Skeletal muscle tissue (tissue), 4 donors: ENCODE results near the gene CARD11. TPM values are rescaled to one million over a fixed set of nuclear protein-coding genes. Genes with fewer than 3 reads are reported as not detected.

Experiments
- H3K27ac ChIP-seq: one replicate; pipeline ENCODE4 v1.7.0; 2013; ENCODE audit warnings: mild to moderate bottlenecking, low read depth, low read length, inconsistent platforms
- H3K27me3 ChIP-seq, 3 donors: one replicate each; pipeline ENCODE4 v1.7.0; 2013; ENCODE audit warnings: low read length in 3 of 3; ENCODE audit not compliant: control insufficient read depth in 3 of 3, insufficient read depth in 3 of 3
- H3K36me3 ChIP-seq, 3 donors: one replicate each; pipeline ENCODE4 v1.7.0; 2013; ENCODE audit warnings: low read length in 3 of 3; ENCODE audit not compliant: control insufficient read depth in 3 of 3, insufficient read depth in 3 of 3
- H3K4me1 ChIP-seq, 3 donors: one replicate each; pipeline ENCODE4 v1.7.0; 2013; ENCODE audit warnings: low read length in 3 of 3, mild to moderate bottlenecking in 3 of 3; ENCODE audit not compliant: control insufficient read depth in 3 of 3, insufficient read depth in 3 of 3
- H3K4me3 ChIP-seq, 3 donors: one replicate each; pipeline ENCODE4 v1.7.0; 2013; ENCODE audit warnings: low read length in 3 of 3
- H3K9ac ChIP-seq, 3 donors: one replicate each; pipeline ENCODE4 v1.7.0; 2013; ENCODE audit warnings: low read length in 3 of 3, mild to moderate bottlenecking in 3 of 3, moderate library complexity in 2 of 3, low read depth in 1 of 3
- H3K9me3 ChIP-seq, 3 donors: one replicate each; pipeline ENCODE4 v1.7.0; 2013; ENCODE audit warnings: low read length in 3 of 3; ENCODE audit not compliant: control insufficient read depth in 3 of 3
- total RNA-seq: library from RNA; depleted of rRNA; stranded (reverse); fragments of >200 nt; gene quantifications from one replicate; pipeline ENCODE4 v1.2.3, GENCODE V29; 2014
- donor health status: Osteomylitis.

Gene CARD11
- total RNA-seq, result 1.0 TPM

GRCh38 chr7:3043544-3044371 is at the start of gene CARD11:
TSS of gene CARD11 (minus strand) at chr7:3043867. CDS start at chr7:2958506, 85,361 bp downstream.
- Histone ChIP-seq H3K27ac (no peak within 1 kb of the TSS), H3K27me3 (peaks cover 9 to 22% (median 14%) of the 10 kb centered on the region in 3 donors)

GRCh38 chr7:3092468-3092867 is 48.8 kb upstream of the CARD11 start:
- Histone ChIP-seq H3K27me3 (peaks cover 0 to 8% (median 4%) of the 10 kb centered on the region in 3 donors), H3K4me3 (no peak overlapping the region), H3K4me1 (no peaks in the 10 kb centered on the region), H3K36me3 (no peaks in the 10 kb centered on the region), H3K9ac (no peak overlapping the region), H3K27ac (no peak overlapping the region), H3K9me3 (no peaks in the 10 kb centered on the region)

More at GRCh38 chr7:3043544-3044371, at the start of gene CARD11:
- H3K4me1 ChIP-seq, result no peaks in the 10 kb centered on the region
- no peak within 1 kb of the TSS for H3K4me3 ChIP-seq
- H3K9me3 ChIP-seq, result peaks cover 0 to 3% (median 0%) of the 10 kb centered on the region in 3 donors
- no peaks in the 10 kb centered on the region for H3K36me3 ChIP-seq
- H3K9ac ChIP-seq, result no peak within 1 kb of the TSS

GRCh38 chr7:3091631-3092030 is 48.0 kb upstream of the CARD11 start:
- Histone ChIP-seq H3K4me1 (no peaks in the 10 kb centered on the region), H3K9ac (no peak overlapping the region), H3K27ac (no peak overlapping the region), H3K27me3 (peaks cover 0 to 15% (median 4%) of the 10 kb centered on the region in 3 donors), H3K36me3 (no peaks in the 10 kb centered on the region), H3K4me3 (no peak overlapping the region), H3K9me3 (no peaks in the 10 kb centered on the region)

- no peak overlapping the region for H3K27ac ChIP-seq
- peaks cover 0 to 15% (median 6%) of the 10 kb centered on the region in 3 donors for H3K27me3 ChIP-seq
- no peak overlapping the region for H3K9ac ChIP-seq
- no peak overlapping the region for H3K4me3 ChIP-seq
- no peaks in the 10 kb centered on the region for H3K9me3 ChIP-seq
- no peaks in the 10 kb centered on the region for H3K36me3 ChIP-seq
- H3K4me1 ChIP-seq, result no peaks in the 10 kb centered on the region
Observed at GRCh38 chr7:3089493-3089892, 45.8 kb upstream of the CARD11 start.

- H3K27ac ChIP-seq, result no peak overlapping the region
- H3K36me3 ChIP-seq, result no peaks in the 10 kb centered on the region
- peaks cover 0 to 15% (median 6%) of the 10 kb centered on the region in 3 donors for H3K27me3 ChIP-seq
- no peak overlapping the region for H3K9ac ChIP-seq
- H3K9me3 ChIP-seq, result no peaks in the 10 kb centered on the region
- no peak overlapping the region for H3K4me3 ChIP-seq
- H3K4me1 ChIP-seq, result no peaks in the 10 kb centered on the region
Observed at GRCh38 chr7:3087243-3087755, 43.6 kb upstream of the CARD11 start.

GRCh38 chr7:3083350-3083749 is 39.7 kb upstream of the CARD11 start:
- peaks cover 0 to 11% (median 2%) of the 10 kb centered on the region in 3 donors for H3K27me3 ChIP-seq

GRCh38 chr7:3082831-3083230 is 39.2 kb upstream of the CARD11 start:
- H3K4me1 ChIP-seq, result no peaks in the 10 kb centered on the region
- no peaks in the 10 kb centered on the region for H3K36me3 ChIP-seq
- H3K9me3 ChIP-seq, result no peaks in the 10 kb centered on the region
- no peak overlapping the region for H3K9ac ChIP-seq
- no peak overlapping the region for H3K27ac ChIP-seq
- H3K4me3 ChIP-seq, result no peak overlapping the region
- peaks cover 0 to 11% (median 2%) of the 10 kb centered on the region in 3 donors for H3K27me3 ChIP-seq

More at GRCh38 chr7:3083350-3083749, 39.7 kb upstream of the CARD11 start:
- no peak overlapping the region for H3K27ac ChIP-seq
- H3K4me3 ChIP-seq, result no peak overlapping the region
- no peaks in the 10 kb centered on the region for H3K4me1 ChIP-seq
- no peaks in the 10 kb centered on the region for H3K36me3 ChIP-seq
- no peaks in the 10 kb centered on the region for H3K9me3 ChIP-seq
- no peak overlapping the region for H3K9ac ChIP-seq

- Histone ChIP-seq H3K36me3 (no peaks in the 10 kb centered on the region), H3K9me3 (no peaks in the 10 kb centered on the region), H3K4me3 (no peak overlapping the region), H3K27me3 (peaks cover 0 to 13% (median 2%) of the 10 kb centered on the region in 3 donors), H3K27ac (no peak overlapping the region), H3K4me1 (no peaks in the 10 kb centered on the region), H3K9ac (no peak overlapping the region)
Observed at GRCh38 chr7:3082386-3082785, 38.7 kb upstream of the CARD11 start.

- no peaks in the 10 kb centered on the region for H3K4me1 ChIP-seq
- H3K9me3 ChIP-seq, result peaks cover 0 to 4% (median 0%) of the 10 kb centered on the region in 3 donors
- no peak overlapping the region for H3K27ac ChIP-seq
- peaks cover 0 to 6% (median 1%) of the 10 kb centered on the region in 3 donors for H3K27me3 ChIP-seq
- H3K36me3 ChIP-seq, result no peaks in the 10 kb centered on the region
- H3K9ac ChIP-seq, result no peak overlapping the region
- H3K4me3 ChIP-seq, result no peak overlapping the region
Observed at GRCh38 chr7:3080106-3080505, 36.4 kb upstream of the CARD11 start.

- peaks cover 0 to 6% (median 0%) of the 10 kb centered on the region in 3 donors for H3K27me3 ChIP-seq
- no peaks in the 10 kb centered on the region for H3K4me1 ChIP-seq
- H3K9ac ChIP-seq, result no peak overlapping the region
- H3K27ac ChIP-seq, result no peak overlapping the region
- peaks cover 0 to 4% (median 0%) of the 10 kb centered on the region in 3 donors for H3K9me3 ChIP-seq
- no peak overlapping the region for H3K4me3 ChIP-seq
- no peaks in the 10 kb centered on the region for H3K36me3 ChIP-seq
Observed at GRCh38 chr7:3078514-3078913, 34.8 kb upstream of the CARD11 start.
